Amniotic stem cell (primary cell): ENCODE data around the gene FICD.

Experiments used
- DNase-seq: peaks from one replicate; lab custom pipeline; 2025; lab: John Stamatoyannopoulos, UW

Gene FICD

DNA sequence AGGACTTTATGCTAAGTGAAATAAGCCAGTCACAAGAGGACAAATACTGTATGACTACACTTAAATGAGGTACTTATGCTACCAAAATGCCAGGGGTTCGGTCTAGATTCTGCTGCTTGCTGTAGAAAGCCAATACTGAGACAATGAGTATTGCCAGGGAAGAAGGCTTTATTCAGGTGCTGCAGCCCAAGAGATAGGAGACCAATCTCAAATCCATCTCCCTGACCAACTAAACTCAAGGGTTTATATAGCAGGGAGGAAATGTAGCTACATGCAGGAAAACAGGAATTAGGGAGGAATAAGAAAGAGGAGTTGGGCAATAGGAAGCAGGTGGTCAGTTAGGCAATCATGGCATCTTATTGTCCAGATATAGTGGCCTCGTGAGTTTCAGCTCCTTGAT lies 12.2 kb upstream of the FICD start:
- no peak for DNase-seq

DNA sequence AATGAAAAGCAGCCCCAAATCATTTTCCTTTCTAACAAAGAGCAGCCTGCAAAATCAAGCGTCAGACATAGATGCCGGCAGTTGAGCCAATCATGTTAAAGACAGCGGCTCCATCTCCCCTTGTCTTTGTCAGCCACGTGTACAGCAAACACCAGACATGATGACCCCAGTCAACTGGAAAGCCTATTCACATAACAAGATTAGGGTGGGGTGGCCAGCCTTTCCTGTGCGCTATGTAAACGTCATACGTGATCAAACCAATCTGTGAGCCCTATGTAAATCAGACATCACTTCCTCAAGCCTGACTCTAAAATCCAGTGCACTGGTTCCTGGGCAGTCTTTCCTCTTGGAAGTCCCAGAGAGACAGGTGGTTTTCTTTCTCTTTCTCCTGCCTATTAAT lies 9.9 kb upstream of the FICD start:
- no peak for DNase-seq

DNA sequence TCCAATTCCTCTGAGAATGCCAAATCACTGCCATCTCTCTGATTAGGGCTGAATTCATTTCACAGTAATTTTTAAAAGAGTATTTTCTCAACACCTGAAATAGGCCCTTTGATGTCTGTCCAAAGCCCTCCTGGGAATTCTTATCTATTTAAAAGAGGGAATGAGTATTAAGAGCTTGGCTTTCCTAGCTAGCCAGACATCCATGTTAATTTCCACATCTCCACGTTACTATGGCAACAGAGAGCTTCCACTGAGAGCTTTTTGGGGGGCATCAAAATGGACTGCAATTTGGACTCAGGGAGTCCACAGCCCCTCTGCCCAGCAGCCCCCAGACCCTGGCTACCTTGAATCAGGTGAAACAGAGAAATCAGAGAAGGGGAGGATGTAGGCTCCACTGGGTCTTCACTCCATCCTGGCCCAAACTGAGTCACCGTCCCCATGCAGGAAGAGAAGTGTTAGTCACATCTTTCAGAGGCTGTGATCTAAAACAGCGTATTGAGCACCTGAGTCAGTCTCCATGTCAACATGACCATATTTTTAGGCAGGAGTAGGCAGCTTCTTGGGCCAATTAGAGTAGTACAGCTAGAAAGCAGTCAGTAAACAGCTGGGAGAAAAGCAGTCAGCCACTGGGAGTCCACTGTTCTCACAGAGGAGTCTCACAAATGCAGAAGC lies 7.0 kb upstream of the FICD start:
- no peak for DNase-seq

DNA sequence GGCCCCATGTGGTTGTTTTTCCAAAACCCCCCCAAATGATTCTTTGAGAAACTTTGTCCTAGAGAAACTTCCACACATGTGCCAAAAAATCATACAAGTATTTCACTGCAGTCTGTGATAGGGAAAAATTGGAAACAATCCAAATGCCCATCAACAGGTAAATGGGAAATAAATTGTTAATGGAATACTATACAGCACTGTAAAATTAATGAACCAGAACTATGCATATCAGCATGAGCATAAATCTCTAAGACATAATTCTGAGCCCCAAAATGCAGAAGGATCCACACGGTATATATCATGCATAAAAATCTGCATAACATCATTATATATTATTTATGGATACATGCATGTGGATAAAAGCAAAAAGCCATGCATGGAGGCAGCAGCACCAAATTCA lies 5.3 kb upstream of the FICD start:
- no peak for DNase-seq

DNA sequence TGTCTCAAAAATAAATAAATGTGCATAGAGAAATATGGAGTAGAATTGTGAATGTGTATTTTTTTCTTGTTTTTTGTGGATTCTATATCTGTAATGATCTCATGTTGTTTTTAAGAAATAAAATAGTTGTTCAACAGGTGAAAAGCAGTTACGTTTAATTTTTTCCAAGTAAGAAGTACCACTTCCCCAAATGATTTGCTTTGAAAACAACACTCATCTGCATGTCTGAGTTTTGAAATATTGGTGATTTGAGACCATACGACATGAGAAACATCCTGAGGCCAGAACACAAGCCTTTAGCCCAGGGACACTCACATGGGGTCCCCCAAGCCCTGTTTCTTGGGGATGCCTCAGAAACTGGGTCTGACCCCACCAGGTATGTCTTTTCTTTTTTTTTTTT lies 4.2 kb upstream of the FICD start:
- no peak for DNase-seq

DNA sequence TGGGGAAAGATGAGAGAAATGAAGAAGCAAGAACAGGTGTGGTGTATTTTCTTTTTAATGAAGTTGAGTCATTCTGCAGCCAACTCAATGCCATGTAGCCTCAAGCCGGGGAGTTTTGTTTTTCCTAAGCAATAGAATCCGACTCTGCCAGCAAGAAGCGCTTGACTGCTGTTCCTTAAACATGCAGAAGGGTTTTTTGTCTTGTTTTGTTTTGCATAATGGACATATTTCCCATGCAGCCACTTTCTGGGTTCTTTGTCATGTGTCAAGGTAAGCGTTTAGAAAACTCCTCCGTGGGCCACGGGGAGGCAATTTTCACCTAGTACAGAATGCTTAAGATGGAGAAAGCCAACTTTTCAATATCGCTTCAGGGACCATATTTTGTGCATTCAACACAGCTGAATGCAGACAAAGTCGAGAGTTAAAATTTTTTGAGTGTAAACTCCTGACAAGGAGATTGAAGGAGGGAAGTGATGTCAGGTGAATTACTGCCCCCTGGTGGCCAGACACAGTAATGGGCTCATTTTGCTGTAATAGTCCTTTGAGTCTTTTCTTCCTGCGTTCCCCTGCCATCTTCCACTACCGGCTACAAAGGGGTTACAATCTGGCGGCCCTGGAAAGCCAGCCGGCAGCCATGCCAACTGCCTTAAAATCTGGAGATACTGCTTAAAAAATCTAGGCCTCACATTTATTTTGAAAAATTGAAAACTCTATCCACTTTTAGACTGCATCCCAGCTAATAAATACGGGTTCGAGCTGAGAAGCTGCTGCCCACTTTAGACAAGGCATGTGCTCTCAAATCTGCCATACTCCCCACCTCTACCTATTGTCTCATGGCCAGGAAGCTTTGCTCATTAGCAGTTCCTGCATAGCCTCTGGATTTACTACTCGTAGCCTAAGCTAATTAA lies 3.2 kb upstream of the FICD start:
- DNase-seq = peak; percentile 9

DNA sequence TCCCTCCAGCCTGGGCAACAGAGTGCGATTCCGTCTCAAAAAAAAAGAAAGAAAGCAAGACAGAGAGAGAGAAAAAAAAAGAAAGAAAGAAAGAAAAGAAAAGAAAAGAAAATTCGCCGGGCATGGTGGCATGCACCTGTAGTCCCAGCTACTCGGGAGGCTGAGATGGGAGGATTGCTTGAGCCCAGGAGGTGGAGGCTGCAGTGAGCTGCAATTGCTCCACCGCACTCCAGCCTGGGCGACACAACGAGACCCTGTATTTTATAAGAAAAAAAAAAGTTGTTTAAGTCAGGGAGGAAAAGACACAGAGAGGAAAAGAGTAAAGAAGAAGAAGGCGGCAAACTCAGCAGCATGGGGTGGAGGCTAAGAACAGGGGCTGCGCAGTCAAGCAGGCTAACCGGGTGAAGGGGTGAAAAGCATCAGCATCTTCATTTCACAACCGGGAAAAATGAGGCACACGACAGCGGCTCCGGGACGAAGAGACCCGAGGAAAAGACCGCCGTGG lies 557 bp upstream of the FICD start:
- no peak for DNase-seq

DNA sequence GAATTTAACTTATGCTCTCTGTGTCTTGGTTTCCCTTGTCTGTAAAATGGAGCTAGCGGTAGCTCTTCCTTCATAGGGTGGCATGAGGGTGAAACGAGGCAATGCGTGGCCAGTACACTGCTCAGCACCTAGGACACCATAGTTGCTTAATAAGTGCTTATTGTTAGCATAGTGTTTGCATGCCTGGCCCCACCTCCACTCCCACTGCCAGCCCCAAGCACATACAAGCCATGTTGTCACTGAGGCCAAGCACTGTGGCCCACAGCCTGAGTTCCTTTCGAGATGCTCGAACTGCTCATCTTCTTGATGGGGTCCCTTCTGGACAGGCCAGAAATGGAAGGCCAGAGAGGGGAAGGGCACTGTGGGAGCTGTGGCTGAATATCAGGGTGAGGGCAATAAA lies 839 bp downstream of the FICD start:
- no peak for DNase-seq

DNA sequence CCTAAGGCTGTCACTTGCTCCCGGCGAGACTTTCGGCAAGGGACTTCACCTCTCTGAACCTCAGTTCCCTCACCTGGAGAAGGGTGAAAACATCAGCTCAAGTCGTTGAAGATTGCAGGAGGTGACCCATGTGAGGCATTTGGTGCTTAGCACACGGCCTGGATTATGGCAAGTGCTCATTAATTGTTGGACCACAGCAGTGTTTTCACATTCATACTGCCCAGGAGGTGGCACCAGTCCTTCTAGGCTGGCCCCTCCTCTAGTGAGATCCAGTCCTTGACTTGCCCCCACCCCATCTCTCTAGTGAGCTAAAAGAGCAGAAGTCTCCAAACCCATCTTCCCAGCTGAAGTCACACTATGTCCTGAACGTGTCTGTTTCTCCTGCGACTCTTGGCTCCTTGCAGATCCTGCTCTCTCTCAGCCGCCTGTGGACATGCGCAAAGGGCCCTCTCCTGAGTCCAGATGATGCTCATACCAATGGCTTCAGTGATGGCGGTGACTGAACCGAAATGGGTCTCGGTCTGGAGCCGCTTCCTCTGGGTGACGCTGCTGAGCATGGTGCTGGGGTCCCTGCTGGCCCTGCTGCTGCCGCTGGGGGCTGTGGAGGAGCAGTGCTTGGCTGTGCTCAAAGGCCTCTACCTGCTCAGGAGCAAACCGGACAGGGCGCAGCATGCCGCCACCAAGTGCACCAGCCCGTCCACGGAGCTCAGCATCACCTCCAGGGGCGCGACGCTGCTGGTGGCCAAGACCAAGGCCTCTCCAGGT lies 1.6 kb downstream of the FICD start:
- DNase-seq = no peak

DNA sequence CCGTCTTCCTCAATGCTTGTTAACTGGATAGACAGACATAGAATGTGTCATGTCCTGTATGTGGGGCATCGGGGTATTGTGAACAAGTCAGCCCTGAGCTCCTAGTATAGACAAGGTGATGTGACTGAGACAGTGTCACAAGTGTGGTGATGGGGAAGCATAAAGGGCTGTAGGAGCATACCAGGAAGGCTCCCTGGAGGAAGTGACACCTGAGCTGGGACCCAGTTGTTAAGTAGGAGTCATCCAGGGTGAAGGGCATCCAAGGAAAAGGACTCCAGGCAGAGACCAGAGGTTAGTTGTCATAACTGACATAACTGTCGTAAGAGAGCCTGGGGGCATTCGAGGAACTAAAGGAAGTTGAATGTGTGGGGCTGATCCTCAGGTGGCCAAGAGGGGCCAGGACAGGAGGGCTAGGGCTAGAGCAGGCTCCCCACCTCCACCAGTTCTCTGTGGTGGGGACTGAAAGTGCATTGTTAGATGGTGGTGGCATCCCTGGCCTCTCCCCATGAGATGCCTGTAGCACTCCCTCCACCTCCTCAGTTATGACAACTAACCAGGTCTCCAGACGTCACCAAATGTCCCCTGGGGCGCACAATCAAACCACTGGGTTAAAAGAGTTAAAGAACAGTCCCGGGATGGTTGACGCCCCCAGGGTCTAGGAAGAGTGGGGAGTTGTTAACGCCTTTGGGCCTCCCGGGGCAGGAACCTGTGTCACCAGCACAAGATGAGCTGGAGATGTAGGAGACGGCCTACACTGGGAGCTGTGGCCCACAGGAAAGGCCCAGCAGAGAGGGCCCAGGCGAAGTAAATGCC lies 2.4 kb downstream of the FICD start:
- no peak for DNase-seq

DNA sequence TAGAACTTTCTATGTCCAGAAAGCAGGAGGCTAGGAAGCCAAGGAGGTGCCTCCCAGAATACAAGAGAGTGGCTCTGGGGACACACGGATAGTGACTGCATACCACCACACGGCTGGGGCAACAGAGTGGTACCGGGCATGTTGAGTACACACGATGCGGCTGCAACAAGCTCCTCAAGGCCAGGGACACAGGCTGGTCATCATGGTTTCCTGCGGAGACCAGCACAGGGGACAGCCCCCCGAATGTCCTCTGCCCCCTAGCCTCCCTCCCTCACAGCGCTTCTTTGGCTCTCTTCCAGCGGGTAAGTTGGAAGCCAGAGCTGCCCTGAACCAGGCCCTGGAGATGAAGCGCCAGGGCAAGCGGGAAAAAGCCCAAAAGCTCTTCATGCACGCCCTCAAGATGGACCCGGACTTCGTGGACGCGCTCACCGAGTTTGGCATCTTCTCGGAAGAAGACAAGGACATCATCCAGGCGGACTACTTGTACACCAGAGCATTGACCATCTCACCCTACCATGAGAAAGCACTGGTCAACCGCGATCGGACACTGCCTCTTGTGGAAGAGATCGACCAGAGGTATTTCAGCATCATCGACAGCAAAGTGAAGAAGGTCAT lies 3.1 kb downstream of the FICD start:
- DNase-seq = no peak

DNA sequence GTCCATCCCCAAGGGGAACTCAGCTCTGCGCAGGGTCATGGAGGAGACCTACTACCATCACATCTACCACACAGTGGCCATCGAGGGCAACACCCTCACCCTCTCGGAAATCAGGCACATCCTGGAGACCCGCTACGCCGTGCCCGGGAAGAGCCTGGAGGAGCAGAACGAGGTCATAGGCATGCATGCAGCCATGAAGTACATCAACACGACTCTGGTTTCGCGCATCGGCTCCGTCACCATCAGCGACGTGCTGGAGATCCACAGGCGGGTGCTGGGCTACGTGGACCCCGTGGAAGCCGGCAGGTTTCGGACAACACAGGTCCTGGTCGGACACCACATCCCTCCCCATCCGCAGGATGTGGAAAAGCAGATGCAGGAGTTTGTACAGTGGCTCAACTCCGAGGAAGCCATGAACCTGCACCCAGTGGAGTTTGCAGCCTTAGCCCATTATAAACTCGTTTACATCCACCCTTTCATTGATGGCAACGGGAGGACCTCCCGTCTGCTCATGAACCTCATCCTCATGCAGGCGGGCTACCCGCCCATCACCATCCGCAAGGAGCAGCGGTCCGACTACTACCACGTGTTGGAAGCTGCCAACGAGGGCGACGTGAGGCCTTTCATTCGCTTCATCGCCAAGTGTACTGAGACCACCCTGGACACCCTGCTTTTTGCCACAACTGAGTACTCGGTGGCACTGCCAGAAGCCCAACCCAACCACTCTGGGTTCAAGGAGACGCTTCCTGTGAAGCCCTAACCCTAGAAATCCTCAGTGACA lies 3.8 kb downstream of the FICD start:
- DNase-seq = no peak

DNA sequence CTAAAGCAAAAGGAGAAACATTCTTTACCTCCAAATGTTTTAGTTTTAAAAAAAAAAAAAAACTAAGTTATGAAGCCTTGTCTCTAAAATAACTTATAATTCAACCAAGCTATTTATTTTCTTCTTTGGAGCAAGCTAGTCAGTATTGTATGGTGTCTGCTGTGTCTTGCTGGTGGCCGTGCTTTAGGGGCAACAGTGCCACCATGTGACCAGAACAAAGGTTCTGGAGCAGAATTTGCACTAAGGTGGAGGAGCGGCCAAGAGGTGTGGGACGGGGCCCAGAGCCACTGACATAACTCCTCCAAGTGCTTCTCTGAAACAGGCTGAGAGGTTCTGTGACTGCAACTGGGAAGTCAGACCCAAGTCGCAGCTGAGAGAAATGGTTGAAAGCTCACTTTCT lies 4.5 kb downstream of the FICD start:
- DNase-seq = no peak

DNA sequence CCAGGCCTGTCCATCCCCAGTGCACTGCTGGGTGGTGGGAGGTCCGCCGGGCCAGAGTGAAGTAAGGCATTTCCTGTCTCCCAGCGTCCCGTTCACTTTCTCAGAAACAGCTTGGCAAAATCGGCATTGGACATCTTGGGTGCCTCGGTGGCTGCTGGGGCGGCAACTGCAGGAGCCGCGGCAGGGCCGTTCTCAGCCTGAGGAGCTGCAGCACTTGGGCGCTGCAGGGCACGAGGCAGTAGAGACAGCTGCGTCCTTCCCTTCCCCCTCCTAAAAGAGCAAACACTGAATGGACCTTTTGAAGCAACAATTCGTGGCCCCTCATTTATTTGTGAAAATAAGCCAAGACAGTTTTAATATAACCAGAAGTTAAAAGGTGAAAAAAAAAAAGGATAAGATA lies 8.3 kb downstream of the FICD start:
- DNase-seq = no peak

DNA sequence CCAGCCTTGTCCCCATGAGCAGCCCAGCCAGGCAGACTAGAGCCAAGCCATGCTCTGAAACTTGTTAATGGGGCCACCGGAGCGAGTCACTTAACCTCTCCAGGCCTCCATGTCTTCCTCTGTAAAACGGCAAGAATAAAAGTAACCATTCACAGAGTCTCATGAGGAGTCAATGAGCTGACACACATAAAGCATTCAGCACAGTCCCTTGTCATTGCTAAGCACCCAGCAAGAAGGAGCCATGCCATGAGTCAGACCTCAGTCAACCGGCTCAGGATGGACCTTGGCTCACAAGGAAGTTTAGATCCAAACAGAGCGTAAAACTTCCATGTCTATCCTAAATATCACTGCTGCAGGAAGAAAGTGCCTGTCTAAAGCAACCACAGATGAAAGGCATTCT lies 10.6 kb downstream of the FICD start:
- DNase-seq = no peak

DNA sequence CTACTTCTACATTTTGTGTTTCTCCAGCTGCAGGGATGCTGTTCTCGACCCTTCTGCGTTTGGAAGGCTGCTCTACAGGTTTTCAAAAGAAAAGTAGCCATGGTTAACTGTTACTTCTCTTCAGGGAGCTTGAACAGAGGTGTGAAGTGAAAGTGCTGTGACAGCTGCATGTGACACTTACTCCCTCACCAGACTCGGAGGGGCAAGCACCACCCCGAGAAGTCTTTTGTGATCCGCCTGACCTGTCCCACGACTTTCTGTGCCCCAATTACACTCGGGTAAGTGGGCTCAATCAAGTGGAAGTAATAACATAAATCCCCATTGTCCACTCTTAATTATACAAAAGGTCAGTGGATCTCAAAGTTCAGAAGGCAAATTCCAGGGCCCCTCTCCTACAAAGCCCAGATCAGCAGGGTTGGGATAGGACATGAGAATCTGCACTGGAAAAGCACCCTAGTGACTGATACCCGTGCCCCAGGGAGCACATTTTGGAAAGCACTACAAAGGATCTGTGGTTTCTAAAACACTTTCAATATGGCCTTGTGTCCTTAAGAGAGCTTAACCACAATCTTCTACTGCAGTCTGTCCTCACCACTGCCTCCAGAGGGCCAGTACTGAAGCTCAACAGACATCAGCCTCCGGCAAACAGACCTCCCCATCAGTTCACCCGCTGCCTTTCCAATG lies 11.5 kb downstream of the FICD start:
- no peak for DNase-seq

DNA sequence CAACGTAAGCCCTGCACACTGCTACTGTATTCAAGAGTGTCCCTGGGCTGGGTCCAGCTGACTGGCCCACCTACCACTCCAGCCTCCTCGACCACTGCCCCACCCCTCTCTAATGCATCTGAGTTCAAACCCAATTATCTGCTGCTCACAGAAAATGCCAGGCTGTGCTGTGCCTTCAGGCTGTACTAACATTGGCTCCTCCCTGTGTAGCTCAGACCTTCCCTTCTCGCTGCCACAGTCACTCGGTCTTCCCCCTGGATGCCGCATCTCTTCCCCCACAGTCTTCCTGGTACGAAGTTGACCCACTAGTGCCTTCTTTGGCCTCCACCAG lies 12.1 kb downstream of the FICD start:
- DNase-seq = no peak

DNA sequence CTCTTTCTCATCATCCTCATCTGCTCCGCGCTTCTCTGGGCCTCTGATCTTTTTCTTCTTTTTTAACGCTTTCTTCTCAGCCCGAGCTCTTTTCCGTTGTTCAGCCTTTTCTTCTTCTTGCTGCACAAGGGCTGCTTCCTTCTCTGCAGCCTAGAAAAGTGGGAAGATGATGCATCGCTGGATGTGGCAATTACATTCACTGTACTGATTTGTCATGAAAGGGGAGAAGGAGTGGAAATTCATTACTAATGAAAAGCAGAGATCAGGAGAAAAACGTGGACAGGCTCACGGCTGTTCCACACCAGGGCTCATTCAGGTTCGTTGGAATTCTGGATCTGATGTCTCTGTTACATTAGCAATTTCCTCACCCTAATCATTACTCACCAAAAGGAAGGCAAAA lies 15.1 kb downstream of the FICD start:
- DNase-seq = no peak

DNA sequence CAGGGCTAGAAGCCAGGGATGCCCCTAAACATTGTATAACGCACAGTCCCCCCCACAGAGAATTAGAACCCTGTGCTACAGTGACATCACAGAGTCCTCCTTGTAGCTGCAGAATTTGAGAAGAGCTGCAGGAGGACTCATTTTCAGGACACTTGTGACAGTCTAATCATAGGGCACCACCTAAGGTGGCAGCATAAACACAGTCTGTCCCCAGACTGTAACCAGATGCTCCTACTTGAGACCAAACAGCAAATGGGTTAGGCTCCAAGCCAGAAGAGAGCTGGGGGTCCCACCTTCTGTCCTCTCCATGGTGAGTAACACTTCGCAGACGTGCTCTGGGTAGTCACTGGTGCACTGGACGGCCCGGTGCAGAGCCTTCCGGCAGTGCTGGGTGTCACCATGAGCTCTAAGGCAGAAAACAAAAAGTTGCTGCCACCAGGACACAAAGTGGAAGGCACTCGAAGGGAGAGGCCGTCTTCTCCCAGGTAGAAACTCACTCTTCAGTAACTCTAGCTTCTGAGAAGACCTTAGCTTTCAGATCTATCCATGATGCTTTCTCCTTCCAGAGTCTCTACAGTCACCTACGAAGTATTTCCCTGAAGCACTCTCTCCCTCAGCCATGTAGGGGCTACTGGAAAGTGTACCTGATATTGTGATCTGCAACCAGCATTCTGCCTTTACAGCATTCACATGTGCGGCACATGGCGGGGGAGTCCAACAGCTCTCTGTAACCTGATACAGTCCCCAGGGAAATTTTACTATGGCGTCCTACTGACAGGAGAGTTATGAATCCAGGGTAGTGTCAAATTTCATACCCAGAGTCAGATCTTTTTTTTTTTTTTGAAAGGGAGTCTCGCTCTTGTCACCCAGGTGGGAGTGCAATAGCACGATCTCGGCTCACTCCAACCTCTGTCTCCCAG lies 17.1 kb downstream of the FICD start:
- no peak for DNase-seq
